Measurements from ENCODE around the gene CFAP298. TPM values are rescaled to one million over a fixed set of nuclear protein-coding genes. Genes with fewer than 3 reads are reported as not detected.

The CFAP298 gene
- total and polyA plus RNA-seq, 2 donors (not counting 1 experiment from before 2014, with no cell fraction given): 22.0 to 29.2 TPM

DNA sequence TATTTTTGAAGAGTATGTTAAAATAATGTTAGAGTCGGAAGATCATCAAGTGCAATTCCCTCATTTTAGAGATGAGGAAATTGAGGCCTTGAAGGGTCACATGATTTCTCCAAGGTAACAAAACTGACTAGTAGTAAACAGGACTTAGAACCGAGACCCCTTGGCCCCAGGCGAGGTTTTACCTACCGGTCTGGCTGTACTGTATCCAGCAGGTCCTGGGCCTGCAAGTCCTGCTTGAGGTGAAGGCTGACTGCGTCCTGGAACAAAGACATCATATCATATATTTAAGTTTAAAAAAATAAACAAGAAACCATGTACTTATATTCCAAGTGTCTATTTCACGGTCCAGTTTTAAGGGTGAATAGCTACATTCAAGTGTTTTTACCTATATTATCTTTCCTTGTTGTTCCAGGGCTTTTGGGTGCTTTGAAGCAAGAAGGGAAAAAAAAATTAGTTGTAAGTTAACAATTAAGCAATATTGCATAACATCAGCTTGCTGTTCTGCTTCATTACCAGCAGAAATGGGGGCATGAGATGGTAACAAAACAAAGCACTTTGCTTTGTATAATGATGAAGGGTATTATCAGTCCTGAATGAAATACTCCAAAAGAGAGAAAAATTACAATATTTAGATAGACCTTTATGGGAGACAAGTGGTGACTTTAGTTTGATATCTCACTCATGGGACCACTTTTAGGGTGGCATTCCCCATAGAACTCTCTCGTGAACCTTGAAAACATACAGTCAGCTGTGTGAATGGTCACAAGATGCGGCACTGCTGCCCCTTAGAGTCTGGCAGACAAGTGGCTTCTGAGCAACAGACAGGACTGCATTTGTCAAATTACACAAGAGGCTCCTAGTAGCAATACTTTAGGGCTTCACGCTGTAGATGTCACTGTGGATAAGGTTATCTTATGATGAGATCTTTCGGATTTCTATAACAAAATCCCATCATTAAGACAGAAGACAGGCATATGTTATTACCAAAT, 29.8 kb upstream of the CFAP298 start:
- Histone ChIP-seq H3K4me3 (ENCODE audit: control extremely low read depth in 1 of 5, extremely low read depth in 1 of 5, insufficient read depth in 1 of 5, low read depth in 2 of 5, low read length in 4 of 5) (no peak overlapping the region), H4K20me1 (ENCODE audit: control insufficient read depth, insufficient read depth, low read length, poor library complexity, severe bottlenecking) (no peaks in the 10 kb centered on the region), H3K27me3 (replicated peaks in 1 of 4; ENCODE audit: control extremely low read depth in 1 of 4, control insufficient read depth in 3 of 4, insufficient read depth in 4 of 4, low read length in 3 of 4) (no peaks in the 10 kb centered on the region), H3K36me3 (replicated peaks in 1 of 2; ENCODE audit: control extremely low read depth in 1 of 2, control insufficient read depth in 1 of 2, extremely low read depth in 1 of 2, insufficient read depth in 2 of 2, low read length in 1 of 2) (peaks cover 0 to 9% of the 10 kb centered on the region in 2 experiments), H3K9me3 (ENCODE audit: control extremely low read depth in 1 of 3, control insufficient read depth in 2 of 3, insufficient read depth in 1 of 3, low read length in 2 of 3) (no peaks in the 10 kb centered on the region), H3K79me2 (ENCODE audit: control insufficient read depth, insufficient read depth, low read length) (no peaks in the 10 kb centered on the region), H2AFZ (ENCODE audit: insufficient read depth, low read depth, low read length, poor library complexity, severe bottlenecking) (no peak overlapping the region), H3K4me2 (replicated peaks; ENCODE audit: low read depth, low read length, poor library complexity, severe bottlenecking) (no peak overlapping the region), H3K9ac (ENCODE audit: low read length) (no peak overlapping the region), H3K4me1 (ENCODE audit: control insufficient read depth in 2 of 2, insufficient read depth in 2 of 2, low read length in 2 of 2) (no peaks in the 10 kb centered on the region), H3K27ac (ENCODE audit: low read length in 2 of 2) (no peak overlapping the region)
- TF ChIP-seq, protein P1, sequence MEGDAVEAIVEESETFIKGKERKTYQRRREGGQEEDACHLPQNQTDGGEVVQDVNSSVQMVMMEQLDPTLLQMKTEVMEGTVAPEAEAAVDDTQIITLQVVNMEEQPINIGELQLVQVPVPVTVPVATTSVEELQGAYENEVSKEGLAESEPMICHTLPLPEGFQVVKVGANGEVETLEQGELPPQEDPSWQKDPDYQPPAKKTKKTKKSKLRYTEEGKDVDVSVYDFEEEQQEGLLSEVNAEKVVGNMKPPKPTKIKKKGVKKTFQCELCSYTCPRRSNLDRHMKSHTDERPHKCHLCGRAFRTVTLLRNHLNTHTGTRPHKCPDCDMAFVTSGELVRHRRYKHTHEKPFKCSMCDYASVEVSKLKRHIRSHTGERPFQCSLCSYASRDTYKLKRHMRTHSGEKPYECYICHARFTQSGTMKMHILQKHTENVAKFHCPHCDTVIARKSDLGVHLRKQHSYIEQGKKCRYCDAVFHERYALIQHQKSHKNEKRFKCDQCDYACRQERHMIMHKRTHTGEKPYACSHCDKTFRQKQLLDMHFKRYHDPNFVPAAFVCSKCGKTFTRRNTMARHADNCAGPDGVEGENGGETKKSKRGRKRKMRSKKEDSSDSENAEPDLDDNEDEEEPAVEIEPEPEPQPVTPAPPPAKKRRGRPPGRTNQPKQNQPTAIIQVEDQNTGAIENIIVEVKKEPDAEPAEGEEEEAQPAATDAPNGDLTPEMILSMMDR (IDR thresholded peaks at IDR 0.05): no peak
- TF ChIP-seq EZH2 (IDR thresholded peaks at IDR 0.05; ENCODE audit: borderline replicate concordance, insufficient read depth, low read depth, low read length, poor library complexity, severe bottlenecking): no peak
- ChIA-PET CTCF (interaction anchor here (0.9 kb wide), 1 partner anchor 41 kb away, joined by 5 read pairs; no protein-coding TSS in a partner anchor), POLR2A (no interaction called here)
- no peak for DNase-seq
- ATAC-seq (ENCODE audit: low read depth): no peak
- intact Hi-C loops (cut with micrococcal nuclease): no loop called here
- 72% methylated on average over 4 of the region's 10 CpGs for WGBS (ENCODE audit: insufficient coverage)
- H3K4me1 Mint-ChIP-seq: no peaks in the 10 kb centered on the region
- H3K4me3 Mint-ChIP-seq: no peak overlapping the region
- no peaks in the 10 kb centered on the region for H3K9me3 Mint-ChIP-seq (ENCODE audit: insufficient read depth)
- no peaks in the 10 kb centered on the region for H3K27me3 Mint-ChIP-seq
- no peak overlapping the region for H3K27ac Mint-ChIP-seq

GRCh38 chr21:32626621-32627196, 14.5 kb upstream of the CFAP298 start:
- Histone ChIP-seq H3K36me3 (replicated peaks in 1 of 2; ENCODE audit: control extremely low read depth in 1 of 2, control insufficient read depth in 1 of 2, extremely low read depth in 1 of 2, insufficient read depth in 2 of 2, low read length in 1 of 2) (peaks cover 6 to 10% of the 10 kb centered on the region in 2 experiments), H3K27ac (ENCODE audit: low read length in 2 of 2) (no peak overlapping the region), H4K20me1 (ENCODE audit: control insufficient read depth, insufficient read depth, low read length, poor library complexity, severe bottlenecking) (no peaks in the 10 kb centered on the region), H3K4me1 (ENCODE audit: control insufficient read depth in 2 of 2, insufficient read depth in 2 of 2, low read length in 2 of 2) (no peaks in the 10 kb centered on the region), H2AFZ (ENCODE audit: insufficient read depth, low read depth, low read length, poor library complexity, severe bottlenecking) (no peak overlapping the region), H3K27me3 (replicated peaks in 1 of 4; ENCODE audit: control extremely low read depth in 1 of 4, control insufficient read depth in 3 of 4, insufficient read depth in 4 of 4, low read length in 3 of 4) (peaks cover 0 to 3% (median 0%) of the 10 kb centered on the region in 4 experiments), H3K9me3 (ENCODE audit: control extremely low read depth in 1 of 3, control insufficient read depth in 2 of 3, insufficient read depth in 1 of 3, low read length in 2 of 3) (peaks cover 0 to 4% (median 2%) of the 10 kb centered on the region in 3 donors), H3K79me2 (ENCODE audit: control insufficient read depth, insufficient read depth, low read length) (no peaks in the 10 kb centered on the region), H3K4me2 (replicated peaks; ENCODE audit: low read depth, low read length, poor library complexity, severe bottlenecking) (no peak overlapping the region), H3K4me3 (ENCODE audit: control extremely low read depth in 1 of 5, extremely low read depth in 1 of 5, insufficient read depth in 1 of 5, low read depth in 2 of 5, low read length in 4 of 5) (no peak overlapping the region), H3K9ac (ENCODE audit: low read length) (no peak overlapping the region)
- Mint-ChIP-seq H3K4me3 (no peak overlapping the region), H3K9me3 (ENCODE audit: insufficient read depth) (no peaks in the 10 kb centered on the region), H3K27me3 (peaks cover 20% of the 10 kb centered on the region), H3K4me1 (no peaks in the 10 kb centered on the region), H3K27ac (no peak overlapping the region)
- no peak for ATAC-seq (ENCODE audit: low read depth)
- DNase-seq: no peak
- POLR2A ChIA-PET: no interaction called here
- WGBS (ENCODE audit: insufficient coverage): no CpG with 5 or more reads among the region's 3 CpGs
- CTCF ChIA-PET: no interaction called here
- TF ChIP-seq EZH2 (IDR thresholded peaks at IDR 0.05; ENCODE audit: borderline replicate concordance, insufficient read depth, low read depth, low read length, poor library complexity, severe bottlenecking): no peak
- TF ChIP-seq, protein P1 (IDR thresholded peaks at IDR 0.05): no peak
- intact Hi-C loops (cut with micrococcal nuclease): no loop called here

Data from B cell (primary cell).